HG03175 (cell line): Measurements from ENCODE around the gene CERS6.
"Not testable (repeated sequence)": the region's sequence is repeated elsewhere in the genome, so short reads cannot be mapped to it uniquely, and the experiment has no call there.

Source experiments
- ATAC-seq: cut with Tn5 transposase; IDR thresholded peaks from one replicate; pipeline ENCODE4 v1.9.1; 2021; ENCODE audit warnings: mild to moderate bottlenecking, moderate library complexity; ENCODE audit not compliant: unreplicated experiment

The CERS6 gene

DNA sequence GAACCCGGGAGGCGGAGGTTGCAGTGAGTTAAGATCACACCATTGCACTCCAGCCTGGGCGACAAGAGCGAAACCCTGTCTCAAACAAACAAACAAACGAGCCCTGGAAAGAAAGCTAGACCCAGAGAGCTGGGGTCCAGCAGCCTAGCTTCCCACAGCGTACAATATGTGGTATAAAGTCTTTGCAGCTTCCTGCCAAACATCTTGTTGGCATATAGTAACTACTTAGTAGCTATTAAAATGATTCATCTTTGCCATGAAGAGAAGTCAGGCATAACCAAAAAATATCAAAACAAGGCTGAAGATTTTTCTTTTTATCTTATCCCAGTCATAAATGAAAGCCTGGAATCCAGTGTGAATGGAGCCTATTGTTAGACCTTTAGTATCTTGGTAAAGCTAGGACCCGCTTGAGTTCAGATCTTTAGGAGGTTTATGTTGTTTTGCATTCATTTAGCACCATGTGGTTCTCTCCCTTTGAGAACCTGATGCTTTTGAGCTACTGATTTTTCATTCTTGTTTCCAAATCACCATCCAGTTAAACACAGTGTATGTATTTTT lies 206.7 kb downstream of the CERS6 start:
- ATAC-seq: no peak

DNA sequence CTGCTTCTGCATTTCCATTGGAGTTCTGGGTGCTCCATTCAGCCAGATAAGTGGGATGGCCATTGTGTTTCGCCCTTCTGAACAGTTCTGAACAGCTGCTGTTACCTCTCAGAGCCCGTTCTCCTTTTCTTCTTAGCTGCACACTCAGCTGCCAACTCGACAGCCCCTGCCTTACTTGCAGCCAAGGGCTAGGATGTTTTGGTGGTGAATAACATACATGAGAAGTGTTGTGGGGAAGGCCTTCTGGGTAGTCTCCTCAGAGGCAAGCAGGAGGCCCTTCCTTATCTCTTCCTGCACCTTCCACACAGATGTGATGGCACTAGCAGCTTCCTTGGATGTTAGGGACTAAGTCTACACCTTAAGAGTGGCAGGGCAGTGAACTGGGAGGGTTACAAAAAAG lies 207.9 kb downstream of the CERS6 start:
- no peak for ATAC-seq

DNA sequence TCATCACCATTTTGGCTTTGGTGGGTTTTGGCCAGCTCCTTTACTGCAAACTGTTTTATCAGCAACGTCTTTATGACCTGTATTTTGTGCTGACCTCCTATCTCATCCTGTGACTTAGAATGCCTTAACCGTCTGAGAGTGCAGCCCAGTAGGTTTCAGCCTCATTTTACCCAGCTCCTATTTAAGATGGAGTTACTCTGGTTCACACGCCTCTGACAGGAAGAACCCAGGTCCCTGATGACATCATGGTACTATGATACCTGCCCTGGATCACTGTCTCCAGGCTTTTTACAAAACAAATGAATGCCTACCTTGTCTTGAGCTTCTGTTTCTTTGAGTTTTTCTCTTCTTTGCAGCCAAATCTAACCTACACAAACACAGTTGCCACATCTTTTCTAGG lies 208.6 kb downstream of the CERS6 start:
- ATAC-seq: not testable (repeated sequence)

DNA sequence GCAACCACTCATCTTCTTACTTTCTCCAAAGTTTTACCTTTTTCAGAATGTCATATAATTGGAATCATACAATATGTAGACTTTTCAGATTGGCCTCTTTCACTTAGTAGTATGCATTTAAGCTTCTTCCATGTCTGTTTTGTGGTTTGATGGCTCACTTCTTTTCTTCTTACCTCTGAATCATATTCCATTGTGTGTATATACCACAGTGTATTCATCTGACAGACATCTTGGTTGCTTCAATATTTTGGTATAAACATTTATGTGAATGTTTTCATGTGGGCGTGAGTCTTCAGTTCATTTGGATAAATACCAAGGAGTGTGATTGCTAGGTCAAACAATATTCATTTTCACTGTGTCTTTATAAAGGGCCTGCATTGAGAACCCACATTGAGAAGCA lies 210.3 kb downstream of the CERS6 start:
- no peak for ATAC-seq

DNA sequence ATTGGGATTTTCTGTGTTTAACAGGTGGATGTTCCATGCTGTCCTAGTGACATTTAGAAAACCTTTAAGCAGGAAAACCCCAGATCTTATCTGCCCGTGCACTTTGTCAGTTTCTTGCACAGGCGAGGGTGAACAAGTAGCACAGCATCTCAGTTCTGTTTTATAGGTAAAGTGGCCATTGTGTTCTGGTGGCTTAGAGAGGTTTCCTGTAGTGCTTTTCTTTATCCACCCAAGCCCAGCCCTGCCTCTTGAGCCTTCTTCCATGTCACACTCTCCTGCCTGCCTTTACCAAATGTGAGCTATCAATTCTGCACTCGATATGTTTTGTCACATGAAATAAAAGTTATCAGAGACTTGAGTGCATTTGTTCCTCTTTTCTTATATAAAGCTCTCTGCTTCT lies 211.1 kb downstream of the CERS6 start:
- ATAC-seq: no peak

DNA sequence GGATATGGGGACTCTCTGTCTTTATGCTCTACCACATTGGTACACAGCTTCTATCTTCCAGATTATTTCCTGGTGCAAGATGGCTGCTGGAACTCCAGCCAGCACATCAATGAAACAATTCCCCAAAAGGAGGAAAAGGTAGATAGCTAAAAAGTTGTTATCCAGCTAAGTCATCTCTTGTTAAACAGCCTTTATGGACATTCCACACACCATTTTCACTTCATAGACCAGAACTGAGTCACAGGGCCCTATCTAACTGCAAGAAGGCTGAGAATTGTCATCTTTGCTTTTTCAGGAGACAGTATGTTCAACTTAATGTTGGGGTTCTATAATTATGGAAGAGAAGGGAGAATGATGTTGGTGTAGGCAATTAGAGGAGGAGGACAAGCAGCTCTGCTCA lies 213.1 kb downstream of the CERS6 start:
- no peak for ATAC-seq

DNA sequence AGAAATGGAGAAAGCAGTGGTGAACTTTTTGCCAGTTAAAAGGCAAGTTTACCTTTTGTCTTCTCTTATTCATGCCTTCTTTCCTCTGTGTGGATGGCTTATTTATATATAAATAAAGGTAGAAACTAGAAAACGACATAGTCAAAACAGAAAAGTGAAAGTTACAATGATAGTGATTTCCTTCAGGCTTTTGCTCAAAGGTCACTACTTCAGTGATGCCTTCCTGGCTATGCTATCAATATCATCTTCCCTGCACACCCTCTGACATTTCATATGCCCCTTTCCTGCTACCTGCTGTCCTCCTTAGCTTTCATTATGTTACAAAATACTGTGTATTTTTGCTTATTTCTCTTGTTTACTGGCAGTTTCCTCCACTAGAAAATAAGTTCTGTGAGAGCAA lies 214.4 kb downstream of the CERS6 start:
- ATAC-seq: no peak

DNA sequence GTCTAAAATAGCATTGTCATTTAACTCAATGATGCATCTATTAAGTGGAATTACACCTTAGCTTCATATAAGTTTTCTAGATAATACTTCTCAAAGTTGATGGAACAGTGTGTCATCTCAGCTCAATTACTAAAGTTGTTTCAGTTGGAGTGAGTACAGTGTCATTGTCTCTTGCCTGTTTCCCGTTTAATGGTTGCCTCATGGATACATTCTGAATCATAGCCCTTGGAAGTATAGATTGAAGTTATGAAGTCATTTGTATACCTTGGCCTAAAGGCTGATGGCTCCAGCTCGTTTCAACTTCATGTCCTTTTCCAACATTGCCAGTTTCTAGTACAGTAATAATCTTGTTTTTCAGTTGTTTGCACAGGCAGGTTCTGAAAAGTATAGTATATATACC lies 215.9 kb downstream of the CERS6 start:
- ATAC-seq: no peak

DNA sequence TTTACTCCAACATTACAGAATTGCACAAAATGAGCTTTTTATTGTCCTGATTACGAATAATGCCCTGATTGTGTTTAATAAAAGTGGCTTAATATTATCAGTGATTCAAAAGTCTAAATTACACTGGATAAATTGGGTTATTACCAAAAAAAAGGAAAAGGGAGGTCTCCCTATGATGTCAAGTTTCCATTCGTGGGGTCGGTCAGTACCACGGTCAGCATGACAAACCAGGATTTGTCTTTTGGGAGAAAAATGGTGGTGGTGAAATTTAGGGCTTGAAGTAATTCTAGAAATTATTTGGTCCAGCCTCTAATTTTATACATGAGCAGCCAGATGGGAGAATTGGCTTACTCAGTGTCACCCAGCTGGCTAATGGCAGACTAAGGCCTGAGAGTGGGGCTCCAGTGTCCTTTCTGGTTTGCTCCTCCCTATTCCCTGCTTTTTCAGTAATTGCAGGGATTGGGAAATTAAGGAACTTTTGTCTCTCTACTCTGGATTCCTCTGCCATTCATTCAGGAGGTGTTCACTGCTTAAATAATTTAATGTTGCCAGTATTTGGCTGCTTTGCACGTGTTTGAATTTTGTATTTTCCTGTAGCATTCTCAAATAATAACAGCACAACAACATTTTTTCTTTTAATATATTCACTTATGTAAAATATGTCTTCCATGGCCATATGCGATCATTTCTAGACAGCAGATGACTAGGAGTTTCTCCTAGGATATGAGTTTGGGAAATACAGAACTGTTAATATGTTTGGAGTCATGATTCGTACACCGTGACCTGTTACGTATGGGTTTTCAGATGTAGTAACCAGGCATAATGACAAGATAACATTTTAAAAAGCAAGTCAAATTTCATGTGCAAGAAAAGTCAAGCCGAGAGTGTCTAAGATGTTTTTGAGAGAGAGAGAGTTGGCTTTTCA lies 217.5 kb downstream of the CERS6 start:
- no peak for ATAC-seq

DNA sequence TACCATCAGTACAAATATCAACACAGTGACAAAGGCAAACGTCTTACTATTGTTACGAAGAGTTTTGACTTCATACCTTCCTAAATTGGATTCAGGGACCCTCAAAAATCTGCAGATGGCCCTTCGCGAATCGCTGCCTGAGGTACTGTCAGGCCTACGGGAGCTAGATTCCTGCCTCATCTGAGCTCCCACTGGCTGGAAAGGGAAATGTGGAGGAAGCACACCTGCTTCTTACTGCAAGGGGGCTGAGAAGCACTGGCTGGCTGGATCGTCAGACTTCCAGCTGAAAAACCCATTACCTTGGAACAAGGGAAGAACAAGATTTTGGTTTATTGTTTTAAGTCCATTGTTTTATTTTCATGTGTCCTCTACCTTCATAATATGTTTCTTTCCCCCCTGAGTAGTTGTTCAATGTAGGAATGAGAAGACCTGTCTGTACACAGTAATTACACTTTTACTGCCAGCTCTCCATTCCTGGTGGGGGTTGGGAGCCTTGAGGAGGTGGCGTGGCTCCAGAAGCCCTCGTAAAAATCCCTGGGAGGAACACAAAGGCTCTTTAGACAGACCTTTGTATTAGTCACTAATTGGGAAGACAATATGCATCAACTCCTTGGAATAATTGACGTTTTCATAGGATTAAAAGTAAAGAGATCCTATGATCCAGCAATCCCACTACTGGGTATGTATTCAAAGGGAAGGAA lies 222.2 kb downstream of the CERS6 start:
- no peak for ATAC-seq

DNA sequence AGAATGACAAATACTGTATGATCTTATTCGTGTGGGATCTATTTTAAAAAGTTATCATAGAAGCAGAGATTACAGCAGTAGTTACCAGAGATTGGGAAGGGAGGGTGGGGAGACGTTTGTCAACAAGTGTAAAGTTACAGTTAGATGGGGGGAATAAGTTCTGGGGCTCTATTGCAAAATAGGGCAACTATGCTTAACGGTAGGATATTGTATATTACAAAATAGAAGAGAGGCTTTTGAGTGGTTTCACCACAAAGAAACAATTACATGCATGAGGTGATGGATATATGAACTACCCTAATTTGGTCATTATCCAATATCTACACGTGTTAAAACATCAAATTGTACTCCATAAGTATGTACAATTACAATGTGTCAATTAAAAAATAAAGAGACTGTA lies 223.0 kb downstream of the CERS6 start:
- ATAC-seq: no peak

DNA sequence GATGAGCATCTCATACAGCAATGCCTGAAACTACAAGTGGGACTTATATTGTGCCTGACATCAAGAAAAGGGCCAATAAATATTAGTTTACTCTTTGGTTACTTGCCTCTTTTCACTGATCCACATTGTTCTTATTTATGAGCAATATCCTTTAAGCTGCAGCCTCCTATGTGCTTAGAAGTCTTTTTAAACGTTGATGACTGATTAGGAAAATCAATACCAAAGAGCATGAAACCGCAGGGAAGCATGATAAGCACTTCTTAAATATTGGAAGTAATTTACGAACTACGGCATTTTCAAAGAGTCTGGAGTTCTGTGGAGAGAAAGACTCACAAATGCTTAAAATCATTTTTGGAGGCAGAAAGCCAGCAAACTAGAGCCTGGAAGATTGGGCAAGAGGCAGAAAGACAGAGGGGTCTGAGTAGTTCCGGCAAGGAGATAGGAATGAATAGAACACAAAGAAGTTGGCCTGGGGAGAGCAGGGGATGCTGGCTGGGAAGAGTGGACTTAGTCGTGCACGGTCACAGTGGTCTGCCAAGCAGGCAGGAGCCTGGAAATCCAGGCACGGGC lies 223.8 kb downstream of the CERS6 start:
- ATAC-seq: no peak

DNA sequence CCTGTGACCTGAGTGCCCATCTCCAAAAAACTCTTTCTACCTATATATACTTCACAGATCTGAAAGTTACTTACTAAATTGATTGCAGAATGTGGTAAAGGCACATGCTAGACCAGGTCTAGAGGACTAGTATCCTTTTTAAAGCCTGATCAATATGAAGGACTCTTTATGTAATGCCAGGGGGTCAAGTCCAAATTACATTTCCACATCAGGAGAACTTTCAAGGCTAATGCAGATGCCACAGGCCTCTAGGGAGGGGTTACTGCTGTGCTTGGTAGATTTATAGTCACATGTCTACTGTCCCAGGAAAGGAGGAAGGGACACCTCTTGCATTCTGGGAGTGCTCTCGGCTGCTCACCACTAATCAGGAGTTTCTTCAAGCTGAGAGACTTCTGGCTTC lies 227.9 kb downstream of the CERS6 start:
- ATAC-seq: no peak

DNA sequence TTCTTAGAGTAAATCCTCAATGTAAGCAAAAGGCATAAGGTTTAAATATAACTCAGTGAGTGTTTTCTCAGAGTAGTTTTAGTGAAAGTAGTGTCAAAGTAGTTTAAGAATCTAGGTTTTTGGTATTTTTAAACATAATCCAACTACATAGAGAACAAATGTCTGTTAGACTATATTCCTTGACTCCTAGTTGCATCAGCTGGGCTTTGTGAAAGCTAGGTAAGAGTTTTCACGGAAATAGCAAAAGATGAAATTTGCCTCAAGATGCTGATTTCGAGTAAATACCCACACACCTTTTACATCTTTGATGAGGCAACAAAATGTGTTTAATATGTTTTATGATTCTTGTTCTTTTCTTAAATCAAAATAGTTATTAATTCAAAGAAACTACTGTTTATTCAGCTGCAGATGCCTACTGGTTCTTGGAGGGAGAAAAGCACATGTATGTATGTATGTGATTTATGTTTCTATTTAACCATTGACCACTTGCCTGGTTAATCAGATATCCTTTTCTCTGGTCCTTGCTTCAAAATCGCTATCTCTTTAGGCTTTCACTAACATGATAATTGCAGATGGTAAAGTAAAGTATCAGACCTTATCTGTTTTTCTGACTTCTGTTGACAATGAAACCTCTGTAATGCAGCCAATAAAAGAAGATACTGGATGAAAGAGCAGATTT lies 229.0 kb downstream of the CERS6 start:
- ATAC-seq: no peak

DNA sequence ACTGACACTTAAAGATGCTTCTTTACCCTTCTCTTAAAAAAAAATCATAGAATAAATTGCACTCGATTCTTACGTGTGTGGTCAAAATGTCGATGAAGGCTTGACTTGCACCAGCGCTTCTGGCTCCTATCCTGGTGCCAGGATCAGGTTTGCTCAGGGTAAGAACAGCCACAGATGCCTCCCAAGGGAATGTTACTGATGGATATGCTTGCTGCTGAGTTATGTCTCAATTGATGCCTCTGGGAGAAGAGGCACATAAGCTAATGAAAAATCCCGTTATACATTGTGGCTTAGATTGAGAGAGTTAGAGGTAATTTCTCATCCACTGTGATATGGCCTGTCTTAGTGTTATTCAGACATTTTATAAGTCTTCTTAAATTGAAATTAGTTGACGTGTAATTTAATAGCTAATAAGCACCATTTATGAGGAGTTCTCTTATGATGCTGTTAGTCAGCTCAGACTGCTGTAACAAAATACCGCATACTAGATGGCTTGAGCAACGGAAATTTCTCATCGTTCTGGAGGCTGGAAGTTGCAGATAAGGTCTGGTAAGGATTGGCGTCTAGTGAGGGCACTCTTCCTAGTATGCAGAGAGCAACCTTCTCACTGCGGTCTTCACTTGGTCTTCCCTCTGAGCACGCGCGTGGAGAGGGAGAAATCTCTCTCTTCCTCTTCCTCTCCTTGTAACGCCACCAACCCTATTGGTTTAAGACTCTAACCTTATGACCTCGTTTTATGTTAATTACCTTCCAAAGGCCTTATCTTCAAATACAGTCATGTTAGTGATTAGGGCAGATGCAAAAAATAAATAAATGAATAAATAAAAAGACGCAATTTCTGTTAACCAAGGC lies 229.8 kb downstream of the CERS6 start:
- ATAC-seq: no peak

DNA sequence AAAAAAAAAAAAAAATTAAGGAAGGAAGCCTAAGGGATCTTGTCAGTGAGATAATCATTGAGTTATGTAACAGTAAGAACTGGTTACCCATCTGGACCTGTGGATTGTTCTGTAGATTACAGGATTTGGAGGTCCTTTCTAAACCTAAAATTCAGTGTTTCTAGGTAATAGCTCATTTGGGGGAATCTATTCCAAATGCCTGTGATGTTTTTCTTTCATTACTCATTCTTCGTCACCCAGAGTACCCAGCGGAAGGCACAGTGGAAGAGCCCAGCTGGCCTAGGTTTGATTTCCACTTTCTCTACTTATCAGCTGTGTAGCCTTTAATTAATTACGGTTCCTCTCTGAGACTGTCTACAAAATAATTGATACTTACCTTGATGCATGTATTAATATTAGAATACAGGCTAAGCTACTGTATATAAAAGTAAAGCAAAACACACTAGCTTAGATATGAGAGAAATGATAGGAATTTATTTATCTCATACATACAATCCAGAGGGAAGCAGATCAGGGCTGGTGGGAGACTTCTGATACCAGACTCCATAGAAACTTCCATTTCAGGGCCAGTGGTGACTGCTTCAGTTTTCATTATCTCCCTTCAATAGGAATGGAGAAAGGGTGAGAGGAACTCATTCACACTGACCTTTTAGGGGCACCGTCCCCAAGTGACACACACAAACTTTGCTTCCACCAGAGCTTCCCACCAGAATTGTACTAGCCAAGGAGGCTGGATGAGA lies 230.6 kb downstream of the CERS6 start:
- no peak for ATAC-seq

DNA sequence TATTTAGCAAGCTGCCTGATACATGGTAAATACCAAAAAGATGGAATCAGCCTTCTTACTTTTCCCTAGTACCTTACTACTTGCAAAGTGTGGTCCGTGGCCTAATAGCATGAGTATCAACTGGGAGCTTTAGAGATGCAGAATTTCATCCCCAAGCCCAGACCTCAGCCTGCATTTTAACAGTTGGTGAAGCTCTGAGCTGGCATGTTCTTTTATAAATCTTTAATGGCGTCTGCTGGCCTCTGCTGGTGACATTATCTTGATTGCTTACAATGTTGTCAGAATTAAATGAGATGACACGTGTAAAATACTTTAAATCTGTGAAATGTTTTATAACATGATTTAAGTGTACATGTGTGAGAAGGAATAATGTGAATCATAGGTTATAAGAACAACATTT lies 231.2 kb downstream of the CERS6 start:
- no peak for ATAC-seq

DNA sequence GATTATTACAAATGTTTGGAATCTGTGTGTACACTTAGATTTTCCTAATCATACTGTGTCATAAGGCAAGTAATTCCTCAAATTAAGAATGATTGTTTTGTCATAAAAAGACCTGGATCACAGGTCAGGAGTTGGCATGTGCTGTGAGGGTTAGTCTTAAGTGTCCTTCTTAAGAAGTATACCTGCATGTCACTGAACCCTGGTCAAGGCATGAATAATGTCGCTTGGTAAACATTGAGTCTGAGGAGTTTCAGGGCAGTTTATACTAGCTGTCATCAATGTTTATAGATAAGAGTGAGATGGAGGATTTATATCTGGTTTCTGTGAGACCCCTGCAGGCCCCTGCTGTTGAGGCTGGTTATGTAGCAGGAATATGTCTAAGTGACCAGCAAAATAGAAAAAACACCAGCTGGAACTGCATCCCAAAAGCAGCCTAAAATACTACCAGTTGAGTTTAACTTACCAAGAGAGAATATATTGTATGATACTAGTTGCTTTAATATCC lies 234.4 kb downstream of the CERS6 start:
- no peak for ATAC-seq

DNA sequence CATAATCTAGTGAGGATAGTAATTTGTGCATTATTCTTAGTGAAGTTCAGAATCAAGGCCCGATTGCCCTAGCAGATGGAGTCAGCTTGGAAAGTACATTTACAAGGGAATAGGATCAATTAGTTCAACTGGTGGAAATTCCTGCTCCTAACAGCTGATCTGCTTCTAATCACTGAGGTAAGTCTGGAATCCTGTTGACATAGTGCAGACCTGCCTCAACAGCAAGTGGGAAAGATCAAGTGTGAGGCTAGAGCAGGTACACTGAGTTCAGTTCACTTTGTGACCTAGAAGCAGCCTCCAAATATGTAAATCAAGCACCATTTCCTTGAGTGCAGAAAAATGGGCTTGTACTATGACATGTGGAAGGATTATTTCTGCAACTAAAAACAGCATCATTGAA lies 235.1 kb downstream of the CERS6 start:
- no peak for ATAC-seq
